ENCODE data around the gene BRK1. TPM values are rescaled to one million over a fixed set of nuclear protein-coding genes. Genes with fewer than 3 reads are reported as not detected.

Gene BRK1
- total RNA-seq, 1 donor from 2014 or later: 133 TPM

DNA sequence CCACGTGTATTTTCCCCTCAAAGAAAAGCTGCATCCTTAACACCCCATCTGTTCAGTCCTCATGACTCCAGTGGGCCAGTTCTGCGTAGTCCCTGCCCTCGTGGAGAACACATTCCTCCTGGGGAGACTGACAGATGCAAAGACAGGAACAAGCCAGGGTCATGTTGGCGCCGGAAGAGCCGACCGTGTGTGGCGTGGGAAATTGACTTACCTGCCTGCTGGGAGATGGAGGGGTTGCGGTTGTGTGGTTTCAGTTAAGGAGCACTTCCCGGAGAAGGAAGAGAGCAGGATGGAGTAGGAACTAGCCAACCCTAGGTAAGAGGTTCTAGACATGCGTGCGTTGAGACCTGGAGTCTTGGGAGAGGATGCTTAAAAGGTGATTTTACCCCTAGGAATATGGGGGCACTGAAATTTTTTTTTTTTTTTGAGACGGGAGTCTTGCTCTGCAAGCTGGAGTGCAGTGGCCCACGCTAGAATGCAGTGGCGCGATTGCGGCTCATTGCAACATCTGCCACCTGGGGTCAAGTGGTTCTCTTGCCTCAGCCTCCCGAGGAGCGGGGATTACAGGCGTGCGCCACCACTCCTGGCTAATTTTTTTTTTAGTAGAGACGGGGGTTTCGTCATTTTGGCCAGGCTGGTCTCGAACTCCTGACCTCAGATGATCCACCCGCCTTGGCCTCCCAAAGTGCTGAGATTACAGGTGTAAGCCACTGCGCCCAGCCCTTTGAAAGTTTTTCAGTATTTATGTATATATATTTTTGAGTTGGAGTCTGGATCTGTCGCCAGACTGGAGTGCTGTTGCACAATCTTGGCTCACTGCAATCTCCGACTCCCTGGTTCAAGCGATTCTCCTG, 27.5 kb downstream of the BRK1 start:
- H3K79me2 ChIP-seq (ENCODE audit: low read depth): peaks cover 51% of the 10 kb centered on the region
- peaks cover 11% of the 10 kb centered on the region for H3K4me1 ChIP-seq
- Mint-ChIP-seq H3K36me3 (peaks cover 16% of the 10 kb centered on the region), H3K9me3 (no peaks in the 10 kb centered on the region), H3K4me1 (peaks cover 15% of the 10 kb centered on the region), H3K27me3 (ENCODE audit: insufficient read depth, low read depth) (peaks cover 2% of the 10 kb centered on the region), H3K4me3 (peak overlapping the region; percentile 86), H3K27ac (no peak overlapping the region)
- H3K9ac ChIP-seq: peak overlapping the region; percentile 9
- peaks cover 28% of the 10 kb centered on the region for H4K20me1 ChIP-seq (ENCODE audit: low read depth)
- H3K27ac ChIP-seq: no peak overlapping the region
- peak overlapping the region; percentile 68 for H3K4me3 ChIP-seq
- no peaks in the 10 kb centered on the region for H3K27me3 ChIP-seq
- no peak for DNase-seq (ENCODE audit: low spot score)
- no peaks in the 10 kb centered on the region for H3F3A ChIP-seq (ENCODE audit: low read depth)
- TF ChIP-seq EZH2 (IDR thresholded peaks at IDR 0.05) (no peak), EZH2phosphoT487 (IDR thresholded peaks at IDR 0.05) (no peak)
- TF ChIP-seq, protein P1, sequence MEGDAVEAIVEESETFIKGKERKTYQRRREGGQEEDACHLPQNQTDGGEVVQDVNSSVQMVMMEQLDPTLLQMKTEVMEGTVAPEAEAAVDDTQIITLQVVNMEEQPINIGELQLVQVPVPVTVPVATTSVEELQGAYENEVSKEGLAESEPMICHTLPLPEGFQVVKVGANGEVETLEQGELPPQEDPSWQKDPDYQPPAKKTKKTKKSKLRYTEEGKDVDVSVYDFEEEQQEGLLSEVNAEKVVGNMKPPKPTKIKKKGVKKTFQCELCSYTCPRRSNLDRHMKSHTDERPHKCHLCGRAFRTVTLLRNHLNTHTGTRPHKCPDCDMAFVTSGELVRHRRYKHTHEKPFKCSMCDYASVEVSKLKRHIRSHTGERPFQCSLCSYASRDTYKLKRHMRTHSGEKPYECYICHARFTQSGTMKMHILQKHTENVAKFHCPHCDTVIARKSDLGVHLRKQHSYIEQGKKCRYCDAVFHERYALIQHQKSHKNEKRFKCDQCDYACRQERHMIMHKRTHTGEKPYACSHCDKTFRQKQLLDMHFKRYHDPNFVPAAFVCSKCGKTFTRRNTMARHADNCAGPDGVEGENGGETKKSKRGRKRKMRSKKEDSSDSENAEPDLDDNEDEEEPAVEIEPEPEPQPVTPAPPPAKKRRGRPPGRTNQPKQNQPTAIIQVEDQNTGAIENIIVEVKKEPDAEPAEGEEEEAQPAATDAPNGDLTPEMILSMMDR (IDR thresholded peaks at IDR 0.05): no peak
- peak overlapping the region; percentile 76 for H3K4me2 ChIP-seq
- H2AFZ ChIP-seq (replicated peaks): no peak overlapping the region
- H3K9me3 ChIP-seq (ENCODE audit: low read depth): no peaks in the 10 kb centered on the region
- peaks cover 5% of the 10 kb centered on the region for H3K36me3 ChIP-seq

DNA sequence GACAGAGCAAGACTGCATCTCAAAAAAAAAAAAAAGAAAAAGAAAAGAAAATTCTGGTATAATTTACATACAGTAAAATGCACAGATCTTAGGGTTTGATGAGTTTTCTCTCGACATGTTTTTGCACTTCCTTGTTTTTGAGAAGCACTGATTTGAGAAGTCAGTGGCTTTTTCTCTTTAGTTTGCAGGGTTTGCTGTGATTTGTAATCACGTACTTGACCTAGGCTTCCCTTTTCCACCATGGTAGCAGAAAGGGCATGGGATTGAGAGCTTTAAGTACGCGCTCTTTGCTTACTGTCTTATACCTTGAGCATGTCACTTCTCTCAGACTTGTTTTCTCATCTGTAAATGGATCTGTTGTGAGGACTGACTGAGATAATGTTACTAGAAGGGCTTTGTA, 30.2 kb downstream of the BRK1 start:
- H3K9me3 Mint-ChIP-seq: no peaks in the 10 kb centered on the region
- no peaks in the 10 kb centered on the region for H3K27me3 Mint-ChIP-seq (ENCODE audit: insufficient read depth, low read depth)
- peaks cover 28% of the 10 kb centered on the region for H4K20me1 ChIP-seq (ENCODE audit: low read depth)
- H3K27me3 ChIP-seq: no peaks in the 10 kb centered on the region
- no peak overlapping the region for H3K27ac ChIP-seq
- no peak overlapping the region for H3K9ac ChIP-seq
- no peaks in the 10 kb centered on the region for H3F3A ChIP-seq (ENCODE audit: low read depth)
- peaks cover 51% of the 10 kb centered on the region for H3K79me2 ChIP-seq (ENCODE audit: low read depth)
- TF ChIP-seq, protein P1 (IDR thresholded peaks at IDR 0.05): no peak
- TF ChIP-seq EZH2 (IDR thresholded peaks at IDR 0.05) (no peak), EZH2phosphoT487 (IDR thresholded peaks at IDR 0.05) (no peak)
- H3K27ac Mint-ChIP-seq: no peak overlapping the region
- H3K36me3 ChIP-seq: peaks cover 10% of the 10 kb centered on the region
- H3K4me3 Mint-ChIP-seq: no peak overlapping the region
- peaks cover 15% of the 10 kb centered on the region for H3K4me1 Mint-ChIP-seq
- no peak overlapping the region for H2AFZ ChIP-seq (replicated peaks)
- H3K4me1 ChIP-seq: peaks cover 11% of the 10 kb centered on the region
- no peaks in the 10 kb centered on the region for H3K9me3 ChIP-seq (ENCODE audit: low read depth)
- no peak for DNase-seq (ENCODE audit: low spot score)
- H3K36me3 Mint-ChIP-seq: peaks cover 26% of the 10 kb centered on the region
- no peak overlapping the region for H3K4me2 ChIP-seq
- no peak overlapping the region for H3K4me3 ChIP-seq

DNA sequence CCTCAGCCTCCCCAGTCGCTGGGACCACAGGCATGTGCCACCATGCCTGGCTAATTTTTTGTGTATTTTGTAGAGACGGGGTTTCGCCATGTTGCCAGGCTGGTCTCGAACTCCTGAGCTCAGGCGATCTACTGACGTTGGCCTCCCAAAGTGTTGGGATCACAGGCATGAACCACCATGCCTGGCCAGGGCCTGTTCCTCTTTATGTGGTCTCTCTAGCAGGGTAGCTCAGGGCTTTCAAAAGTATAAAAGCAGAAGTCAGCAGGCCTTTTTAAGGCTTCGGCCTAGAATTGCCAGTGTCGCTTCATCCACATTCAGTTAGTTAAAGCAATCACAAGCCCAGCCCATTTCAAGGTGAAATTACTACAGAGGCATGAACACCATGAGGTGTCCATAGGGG, 33.8 kb downstream of the BRK1 start:
- Histone ChIP-seq H2AFZ (replicated peaks) (no peak overlapping the region), H3K4me2 (no peak overlapping the region), H3K27me3 (no peaks in the 10 kb centered on the region), H3F3A (ENCODE audit: low read depth) (no peaks in the 10 kb centered on the region), H4K20me1 (ENCODE audit: low read depth) (peaks cover 8% of the 10 kb centered on the region), H3K4me1 (no peaks in the 10 kb centered on the region), H3K4me3 (no peak overlapping the region), H3K9ac (no peak overlapping the region), H3K27ac (no peak overlapping the region), H3K36me3 (peaks cover 18% of the 10 kb centered on the region), H3K79me2 (ENCODE audit: low read depth) (peaks cover 25% of the 10 kb centered on the region), H3K9me3 (ENCODE audit: low read depth) (no peaks in the 10 kb centered on the region)
- Mint-ChIP-seq H3K9me3 (no peaks in the 10 kb centered on the region), H3K4me1 (peaks cover 4% of the 10 kb centered on the region), H3K27me3 (ENCODE audit: insufficient read depth, low read depth) (no peaks in the 10 kb centered on the region), H3K36me3 (peaks cover 31% of the 10 kb centered on the region), H3K4me3 (no peak overlapping the region), H3K27ac (no peak overlapping the region)
- TF ChIP-seq, protein P1 (IDR thresholded peaks at IDR 0.05): no peak
- no peak for TF ChIP-seq EZH2 (IDR thresholded peaks at IDR 0.05)
- TF ChIP-seq EZH2phosphoT487 (IDR thresholded peaks at IDR 0.05): no peak
- no peak for DNase-seq (ENCODE audit: low spot score)

Data from neural progenitor cell (in vitro differentiated cells).